HEK293T (cell line): Measurements from ENCODE around the gene TMEM144.

Source experiments
- CTCF ChIA-PET: fragments of 350-600 bp; formaldehyde crosslinking; extraction: SDS; loops from one replicate; lab custom pipeline; 2021; ENCODE audit warnings: antibody characterized with exemption, inconsistent platforms; lab: Yijun Ruan, JAX
- POLR2A ChIA-PET: fragments of 350-600 bp; formaldehyde crosslinking; extraction: SDS; loops from one replicate; lab custom pipeline; 2020; ENCODE audit warnings: antibody characterized with exemption, inconsistent platforms; lab: Yijun Ruan, JAX
- DNase-seq: peaks from one replicate; pipeline ENCODE4 v3.0.0; 2012; ENCODE audit warnings: mixed read lengths; ENCODE audit errors: extremely low spot score
- ARNT ChIP-seq: fragments of 450-650 bp; IDR thresholded peaks from 2 replicates; pipeline ENCODE4 v1.6.1; 2017; ENCODE audit warnings: mild to moderate bottlenecking
- BHLHE40 ChIP-seq: fragments of 450-650 bp; IDR thresholded peaks from 2 replicates; pipeline ENCODE4 v1.6.1; 2016; ENCODE audit warnings: mild to moderate bottlenecking, moderate library complexity, borderline replicate concordance
- CTBP1 ChIP-seq: fragments of 450-650 bp; IDR thresholded peaks from 2 replicates; pipeline ENCODE4 v1.6.1; 2016; ENCODE audit warnings: borderline replicate concordance
- ELF4 ChIP-seq: fragments of 450-650 bp; IDR thresholded peaks from 2 replicates; pipeline ENCODE4 v1.6.1; 2017; ENCODE audit warnings: antibody characterized with exemption
- FOXA1 ChIP-seq: fragments of 450-650 bp; IDR thresholded peaks from 2 replicates; pipeline ENCODE4 v1.6.1; 2016; ENCODE audit warnings: mild to moderate bottlenecking
- FOXK2 ChIP-seq: fragments of 450-650 bp; IDR thresholded peaks from 2 replicates; pipeline ENCODE4 v1.6.1; 2016; ENCODE audit warnings: mild to moderate bottlenecking
- FOXM1 ChIP-seq: fragments of 450-650 bp; IDR thresholded peaks from 2 replicates; pipeline ENCODE4 v1.6.1; 2017; ENCODE audit warnings: mild to moderate bottlenecking, borderline replicate concordance
- HDGF ChIP-seq: fragments of 450-650 bp; IDR thresholded peaks from 2 replicates; pipeline ENCODE4 v1.6.1; 2017; ENCODE audit warnings: antibody characterized with exemption, borderline replicate concordance
- L3MBTL2 ChIP-seq: fragments of 450-650 bp; conservative IDR thresholded peaks from 2 replicates; pipeline ENCODE4 v1.6.1; 2016; ENCODE audit warnings: mild to moderate bottlenecking
- LEF1 ChIP-seq: fragments of 450-650 bp; IDR thresholded peaks from 2 replicates; pipeline ENCODE4 v1.6.1; 2017; ENCODE audit warnings: mild to moderate bottlenecking, borderline replicate concordance
- NFRKB ChIP-seq: fragments of 450-650 bp; IDR thresholded peaks from 2 replicates; pipeline ENCODE4 v1.6.1; 2016; ENCODE audit warnings: mild to moderate bottlenecking, moderate library complexity
- PKNOX1 ChIP-seq: fragments of 450-650 bp; IDR thresholded peaks from 2 replicates; pipeline ENCODE4 v1.6.1; 2016
- SP1 ChIP-seq: fragments of 450-650 bp; IDR thresholded peaks from 2 replicates; pipeline ENCODE4 v1.6.1; 2017
- SUZ12 ChIP-seq: fragments of 450-650 bp; IDR thresholded peaks from 2 replicates; pipeline ENCODE4 v1.6.1; 2016; ENCODE audit warnings: mild to moderate bottlenecking
- TARDBP ChIP-seq: fragments of 450-650 bp; IDR thresholded peaks from 2 replicates; pipeline ENCODE4 v1.6.1; 2016
- ZNF384 ChIP-seq: fragments of 450-650 bp; IDR thresholded peaks from 2 replicates; pipeline ENCODE4 v1.6.1; 2016

TMEM144 gene

GRCh38 chr4:158176108-158176507 is 34.2 kb upstream of the TMEM144 start:
- CTCF ChIA-PET, result interaction anchor here (1.0 to 1.1 kb wide), 2 partner anchors 13 to 17 kb away, joined by 3 read pairs; no protein-coding TSS in a partner anchor
- TF ChIP-seq TARDBP (no peak), HDGF (no peak), ARNT (no peak), NFRKB (no peak), SP1 (no peak), CTBP1 (no peak), SUZ12 (no peak), FOXK2 (no peak), LEF1 (no peak), ELF4 (no peak), FOXM1 (no peak), BHLHE40 (no peak), PKNOX1 (no peak), FOXA1 (no peak), ZNF384 (no peak), L3MBTL2 (no peak)
- POLR2A ChIA-PET, result no interaction called here
- no peak for DNase-seq

- no peak for DNase-seq
- TF ChIP-seq SUZ12 (no peak), ARNT (no peak)
- ChIA-PET POLR2A (no interaction called here), CTCF (no interaction called here)
Measured at GRCh38 chr4:158176776-158177175, 33.5 kb upstream of the TMEM144 start.

GRCh38 chr4:158179465-158179864 is 30.8 kb upstream of the TMEM144 start:
- POLR2A ChIA-PET, result no interaction called here
- CTCF ChIA-PET, result no interaction called here
- no peak for TF ChIP-seq FOXK2
- TF ChIP-seq BHLHE40, result no peak
- TF ChIP-seq HDGF, result no peak
- no peak for TF ChIP-seq ARNT
- TF ChIP-seq L3MBTL2, result no peak
- no peak for TF ChIP-seq ZNF384
- no peak for TF ChIP-seq LEF1
- TF ChIP-seq NFRKB, result no peak
- no peak for TF ChIP-seq SP1
- no peak for TF ChIP-seq PKNOX1
- no peak for TF ChIP-seq FOXA1
- TF ChIP-seq TARDBP, result no peak
- TF ChIP-seq CTBP1, result no peak
- TF ChIP-seq ELF4, result no peak
- no peak for TF ChIP-seq SUZ12
- no peak for TF ChIP-seq FOXM1
- DNase-seq, result no peak

DNA sequence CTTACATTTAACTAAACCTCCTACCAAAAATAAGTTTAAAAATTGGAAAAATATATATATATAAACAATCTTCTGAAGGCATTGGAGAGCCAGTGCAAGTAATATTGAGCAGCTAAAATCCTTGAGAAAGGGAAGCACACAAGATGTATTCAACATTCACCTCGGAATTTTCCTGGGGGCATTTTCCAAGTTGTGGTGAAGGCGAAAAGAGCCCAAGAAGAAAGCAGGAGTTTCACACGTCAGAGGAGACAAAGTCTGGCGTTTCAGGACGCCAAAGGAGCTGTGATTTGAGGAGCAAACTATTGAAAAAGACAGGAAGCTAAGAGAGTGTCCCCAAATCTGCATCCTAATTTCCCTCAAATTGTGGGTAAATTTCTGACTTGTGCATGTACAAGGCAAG is 28.4 kb upstream of the TMEM144 start:
- no peak for TF ChIP-seq SUZ12
- ChIA-PET CTCF (interaction anchor here (0.5 to 2.0 kb wide), 3 partner anchors 10 to 1010 kb away, joined by 3 to 13 read pairs (median 3); no protein-coding TSS in a partner anchor), POLR2A (no interaction called here)
- no peak for DNase-seq

- ChIA-PET POLR2A (no interaction called here), CTCF (interaction anchor here (0.7 to 2.0 kb wide), 2 partner anchors 9 to 11 kb away, joined by 3 to 13 read pairs; no protein-coding TSS in a partner anchor)
- TF ChIP-seq SP1, result no peak
Measured at GRCh38 chr4:158182736-158183135, 27.6 kb upstream of the TMEM144 start.

GRCh38 chr4:158186815-158187214 is 23.5 kb upstream of the TMEM144 start:
- no peak for DNase-seq
- ChIA-PET POLR2A (no interaction called here), CTCF (interaction anchor here (0.6 kb wide), 1 partner anchor 126 kb away, joined by 3 read pairs; no protein-coding TSS in a partner anchor)
- TF ChIP-seq NFRKB (no peak), TARDBP (no peak), SP1 (no peak), CTBP1 (no peak), HDGF (no peak), SUZ12 (no peak), ELF4 (no peak), FOXA1 (no peak), ARNT (no peak), ZNF384 (no peak), L3MBTL2 (no peak), BHLHE40 (no peak), LEF1 (no peak), PKNOX1 (no peak), FOXM1 (no peak)

More at GRCh38 chr4:158182736-158183135, 27.6 kb upstream of the TMEM144 start:
- no peak for DNase-seq

DNA sequence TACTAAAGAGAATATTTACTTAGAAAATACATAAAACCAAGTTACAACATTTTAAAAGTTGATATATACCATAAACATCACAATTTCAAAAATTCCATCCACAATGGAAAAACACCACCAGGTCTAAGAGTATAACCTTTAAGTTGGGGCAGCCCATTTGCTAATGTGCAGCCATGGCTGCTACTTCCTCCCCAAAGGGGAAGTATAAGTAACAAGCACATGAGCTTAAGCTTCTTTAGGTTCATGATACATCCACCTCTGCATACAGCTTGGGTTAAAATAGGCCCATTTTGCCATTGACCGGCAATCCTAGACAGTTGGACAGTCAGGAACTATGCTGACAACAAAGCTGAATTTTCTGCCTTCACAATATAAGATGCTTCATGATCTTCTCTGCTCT is 20.9 kb upstream of the TMEM144 start:
- ChIA-PET CTCF (interaction anchor here (0.5 to 1.3 kb wide), 3 partner anchors 14 to 699 kb away, joined by 3 to 4 read pairs (median 3); no protein-coding TSS in a partner anchor), POLR2A (no interaction called here)
- DNase-seq, result no peak
- TF ChIP-seq HDGF, result no peak
- no peak for TF ChIP-seq FOXK2
- no peak for TF ChIP-seq L3MBTL2
- TF ChIP-seq BHLHE40, result no peak
- no peak for TF ChIP-seq PKNOX1
- no peak for TF ChIP-seq ELF4
- TF ChIP-seq ARNT, result no peak
- TF ChIP-seq SP1, result no peak
- TF ChIP-seq SUZ12, result no peak
- no peak for TF ChIP-seq CTBP1
